K562 (cell line): Measurements from ENCODE around the gene GAL3ST3. TPM values are rescaled to one million over a fixed set of nuclear protein-coding genes. Genes with fewer than 3 reads are reported as not detected.

Source experiments
- ADNP ChIP-seq: fragments of 200-800 bp; sonication (Bioruptor generic); IDR thresholded peaks from 2 replicates; pipeline ENCODE4 v1.6.1; 2016; ENCODE audit warnings: missing genetic modification characterization, missing compliant biosample characterization
- ARID2 ChIP-seq: fragments of 450-650 bp; IDR thresholded peaks from 2 replicates; pipeline ENCODE4 v1.6.1; 2017; ENCODE audit warnings: antibody characterized with exemption, mild to moderate bottlenecking
- EGR1 ChIP-seq: fragments of 450-650 bp; conservative IDR thresholded peaks from 2 replicates; pipeline ENCODE4 v1.6.1; 2017; ENCODE audit warnings: mild to moderate bottlenecking
- HNRNPH1 ChIP-seq: fragments of 200-400 bp; formaldehyde crosslinking; optimal IDR thresholded peaks from 2 replicates; pipeline ENCODE3; 2017; ENCODE audit warnings: low read depth, mild to moderate bottlenecking, low read length, moderate library complexity
- ILK ChIP-seq: fragments of 450-650 bp; IDR thresholded peaks from 2 replicates; pipeline ENCODE4 v1.6.1; 2016; ENCODE audit warnings: missing genetic modification characterization, low read depth, mild to moderate bottlenecking, missing compliant biosample characterization, moderate library complexity, borderline replicate concordance
- JUND ChIP-seq, 2 experiments: IDR thresholded peaks; 2 replicates in 1 of 2; 3 replicates in 1 of 2; pipeline ENCODE4 v1.6.1; 2011; ENCODE audit warnings: borderline replicate concordance in 2 of 2, low read depth in 2 of 2, low read length in 2 of 2, improper control_type of control experiment in 1 of 2, missing biosample characterization in 1 of 2, missing genetic modification characterization in 1 of 2, missing genetic modification reagents in 1 of 2
- KLF13 ChIP-seq: fragments of 450-650 bp; IDR thresholded peaks from 2 replicates; pipeline ENCODE4 v1.6.1; 2016; ENCODE audit warnings: missing genetic modification characterization, low read depth, mild to moderate bottlenecking, missing compliant biosample characterization, moderate library complexity, borderline replicate concordance
- MAZ ChIP-seq, 2 experiments: fragments of 450-650 bp in 1 of 2; sonication (generic) in 1 of 2; formaldehyde crosslinking; IDR thresholded peaks in 1 of 2; conservative IDR thresholded peaks in 1 of 2; 2 replicates each; pipeline versions ENCODE4 v1.4.0 to v1.5.0; 2020; ENCODE audit warnings: mild to moderate bottlenecking in 1 of 2, missing genetic modification reagents in 1 of 2
- MCM3 ChIP-seq: fragments of 450-650 bp; IDR thresholded peaks from 2 replicates; pipeline ENCODE4 v1.6.1; 2016
- NR2F6 ChIP-seq: fragments of 450-650 bp; formaldehyde crosslinking; IDR thresholded peaks from 2 replicates; pipeline ENCODE4 v1.4.0; 2020; ENCODE audit warnings: mild to moderate bottlenecking
- SMAD1 ChIP-seq: fragments of 150-350 bp; IDR thresholded peaks from 2 replicates; pipeline ENCODE4 v1.6.1; 2014; ENCODE audit warnings: low read length, low read depth; ENCODE audit not compliant: partially characterized antibody
- SMARCA5 ChIP-seq: fragments of 450-650 bp; IDR thresholded peaks from 2 replicates; pipeline ENCODE4 v1.6.1; 2016
- TARDBP ChIP-seq: fragments of 450-650 bp; IDR thresholded peaks from 2 replicates; pipeline ENCODE4 v1.6.1; 2016
- XRCC5 ChIP-seq: fragments of 200-400 bp; formaldehyde crosslinking; IDR thresholded peaks from 2 replicates; pipeline ENCODE4 v1.6.1; 2017; ENCODE audit warnings: low read depth, mild to moderate bottlenecking, low read length
- ZNF174 ChIP-seq: fragments of 250-450 bp; sonication (Bioruptor Pico); IDR thresholded peaks from 2 replicates; pipeline ENCODE4 v1.4.0; 2020; ENCODE audit warnings: mild to moderate bottlenecking
- ZNF277 ChIP-seq: fragments of 250-450 bp; sonication (Bioruptor Pico); IDR thresholded peaks from 2 replicates; pipeline ENCODE4 v1.8.0; 2022; ENCODE audit warnings: inconsistent platforms, mild to moderate bottlenecking, moderate library complexity, borderline replicate concordance
- ZNF311 ChIP-seq: fragments of 250-450 bp; sonication (Bioruptor Pico); IDR thresholded peaks from 2 replicates; pipeline ENCODE4 v1.4.0; 2020; ENCODE audit warnings: mild to moderate bottlenecking, moderate library complexity
- ZNF707 ChIP-seq: fragments of 250-450 bp; sonication (Bioruptor Pico); conservative IDR thresholded peaks from 2 replicates; pipeline ENCODE4 v1.8.0; 2022; ENCODE audit warnings: inconsistent platforms, mild to moderate bottlenecking, moderate library complexity
- ZNF830 ChIP-seq: fragments of 250-450 bp; sonication (Bioruptor Pico); IDR thresholded peaks from 2 replicates; pipeline ENCODE4 v1.5.0; 2021; ENCODE audit warnings: mild to moderate bottlenecking
- ZSCAN32 ChIP-seq: fragments of 450-650 bp; formaldehyde crosslinking; IDR thresholded peaks from 2 replicates; pipeline ENCODE4 v1.4.0; 2020; ENCODE audit warnings: mild to moderate bottlenecking, moderate library complexity
- polyA plus RNA-seq, 8 experiments: library from polyadenylated mRNA; depleted of rRNA in 4 of 8; stranded (reverse) in 5 of 8; unstranded in 3 of 8; fragments of >200 nt; fragmentation: Nextera tagmentation in 2 of 8; fragmentation: Illumina TruSeq in 1 of 8; extraction: Ambion mirVana in 2 of 8; extraction: Trizol in 1 of 8; gene quantifications; 2 replicates each; pipeline versions ENCODE4 v1.2.1 to v1.2.3, GENCODE V29; 2011 to 2014; ENCODE audit warnings: inconsistent platforms in 1 of 8, missing spikeins in 1 of 8
- total RNA-seq, 7 experiments: library from RNA; depleted of rRNA in 6 of 7; stranded (reverse); fragments of >200 nt in 6 of 7; fragmentation: Illumina TruSeq in 2 of 7; extraction: Trizol in 2 of 7; gene quantifications; 2 replicates each; pipeline versions ENCODE4 v1.2.1 to v1.2.3, GENCODE V29; 2011 to 2021; ENCODE audit warnings: low replicate concordance in 1 of 7
- TF ChIP-seq, protein P1 (sequence below): sonication (generic); formaldehyde crosslinking; IDR thresholded peaks from 2 replicates; pipeline ENCODE4 v1.8.0; 2022; ENCODE audit warnings: missing genetic modification reagents, mild to moderate bottlenecking, moderate library complexity, borderline replicate concordance
- TF ChIP-seq, protein P2 (sequence below): fragments of 450-650 bp; formaldehyde crosslinking; IDR thresholded peaks from 2 replicates; pipeline ENCODE4 v1.4.0; 2022; ENCODE audit warnings: missing genetic modification characterization
- TF ChIP-seq, protein P3 (sequence below): fragments of 250-450 bp; sonication (Bioruptor Pico); IDR thresholded peaks from 2 replicates; pipeline ENCODE4 v1.8.0; 2021; ENCODE audit warnings: moderate library complexity, mild to moderate bottlenecking, inconsistent platforms

The GAL3ST3 gene
- total and polyA plus RNA-seq, 9 of the 15 experiments (the other 6 are each of a cell fraction or from before 2014, with no cell fraction given): not detected

GRCh38 chr11:66051766-66052663, 3.1 kb upstream of the GAL3ST3 start, which contains the start of gene SF3B2 (continued):
- TF ChIP-seq, protein P1, sequence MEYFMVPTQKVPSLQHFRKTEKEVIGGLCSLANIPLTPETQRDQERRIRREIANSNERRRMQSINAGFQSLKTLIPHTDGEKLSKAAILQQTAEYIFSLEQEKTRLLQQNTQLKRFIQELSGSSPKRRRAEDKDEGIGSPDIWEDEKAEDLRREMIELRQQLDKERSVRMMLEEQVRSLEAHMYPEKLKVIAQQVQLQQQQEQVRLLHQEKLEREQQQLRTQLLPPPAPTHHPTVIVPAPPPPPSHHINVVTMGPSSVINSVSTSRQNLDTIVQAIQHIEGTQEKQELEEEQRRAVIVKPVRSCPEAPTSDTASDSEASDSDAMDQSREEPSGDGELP (CRISPR knock-in tag): peak; percentile 90
- TF ChIP-seq XRCC5: 0 out of 2 replicates have a peak, but pooled peaks have one; percentile 16
- no peak; the same call in none of the 2 replicates for TF ChIP-seq EGR1
- TF ChIP-seq HNRNPH1: no peak
- no peak for TF ChIP-seq KLF13 (tag)
- no peak for TF ChIP-seq ZNF707
- TF ChIP-seq ILK: no peak
- TF ChIP-seq ADNP (tag): no peak
- peak; percentile 40 for TF ChIP-seq SMAD1
- no peak for TF ChIP-seq ARID2
- TF ChIP-seq MAZ (CRISPR knock-in tag; conservative IDR thresholded peaks at IDR 0.05 in 1 of 2, IDR thresholded peaks at IDR 0.05 in 1 of 2): peak; percentile 96 to 97
- TF ChIP-seq ZSCAN32 (CRISPR knock-in tag): no peak
- no peak for TF ChIP-seq NR2F6 (CRISPR knock-in tag)
- no peak for TF ChIP-seq MCM3
- no peak for TF ChIP-seq ZNF174 (CRISPR knock-in tag)
- TF ChIP-seq, protein P2, sequence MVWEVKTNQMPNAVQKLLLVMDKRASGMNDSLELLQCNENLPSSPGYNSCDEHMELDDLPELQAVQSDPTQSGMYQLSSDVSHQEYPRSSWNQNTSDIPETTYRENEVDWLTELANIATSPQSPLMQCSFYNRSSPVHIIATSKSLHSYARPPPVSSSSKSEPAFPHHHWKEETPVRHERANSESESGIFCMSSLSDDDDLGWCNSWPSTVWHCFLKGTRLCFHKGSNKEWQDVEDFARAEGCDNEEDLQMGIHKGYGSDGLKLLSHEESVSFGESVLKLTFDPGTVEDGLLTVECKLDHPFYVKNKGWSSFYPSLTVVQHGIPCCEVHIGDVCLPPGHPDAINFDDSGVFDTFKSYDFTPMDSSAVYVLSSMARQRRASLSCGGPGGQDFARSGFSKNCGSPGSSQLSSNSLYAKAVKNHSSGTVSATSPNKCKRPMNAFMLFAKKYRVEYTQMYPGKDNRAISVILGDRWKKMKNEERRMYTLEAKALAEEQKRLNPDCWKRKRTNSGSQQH (CRISPR knock-in tag): no peak
- TF ChIP-seq, protein P3, sequence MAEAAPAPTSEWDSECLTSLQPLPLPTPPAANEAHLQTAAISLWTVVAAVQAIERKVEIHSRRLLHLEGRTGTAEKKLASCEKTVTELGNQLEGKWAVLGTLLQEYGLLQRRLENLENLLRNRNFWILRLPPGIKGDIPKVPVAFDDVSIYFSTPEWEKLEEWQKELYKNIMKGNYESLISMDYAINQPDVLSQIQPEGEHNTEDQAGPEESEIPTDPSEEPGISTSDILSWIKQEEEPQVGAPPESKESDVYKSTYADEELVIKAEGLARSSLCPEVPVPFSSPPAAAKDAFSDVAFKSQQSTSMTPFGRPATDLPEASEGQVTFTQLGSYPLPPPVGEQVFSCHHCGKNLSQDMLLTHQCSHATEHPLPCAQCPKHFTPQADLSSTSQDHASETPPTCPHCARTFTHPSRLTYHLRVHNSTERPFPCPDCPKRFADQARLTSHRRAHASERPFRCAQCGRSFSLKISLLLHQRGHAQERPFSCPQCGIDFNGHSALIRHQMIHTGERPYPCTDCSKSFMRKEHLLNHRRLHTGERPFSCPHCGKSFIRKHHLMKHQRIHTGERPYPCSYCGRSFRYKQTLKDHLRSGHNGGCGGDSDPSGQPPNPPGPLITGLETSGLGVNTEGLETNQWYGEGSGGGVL (CRISPR knock-in tag): no peak
- no peak for TF ChIP-seq ZNF277
- no peak for TF ChIP-seq TARDBP
- TF ChIP-seq SMARCA5: no peak
- no peak for TF ChIP-seq ZNF830 (CRISPR knock-in tag)
- peak; percentile 66; the same call in 1 of the 2 replicates for TF ChIP-seq JUND (IDR thresholded peaks at IDR 0.05; ENCODE audit: borderline replicate concordance, low read depth, low read length)
- no peak; the same call in 2 of the 3 replicates for TF ChIP-seq JUND (tag; IDR thresholded peaks at IDR 0.05; ENCODE audit: borderline replicate concordance, low read depth, low read length)
- no peak for TF ChIP-seq ZNF311 (CRISPR knock-in tag)
